WTC11 (cell line): ENCODE results near the gene CAPN2. TPM values are rescaled to one million over a fixed set of nuclear protein-coding genes. Genes with fewer than 3 reads are reported as not detected.

Experiments
- ATAC-seq: fragments of 200-7000 bp; cut with Tn5 transposase; 2 replicates; pipeline ENCODE4 v1.10.0; 2021; ENCODE audit warnings: mild to moderate bottlenecking, moderate library complexity
- CTCF ChIA-PET: fragments of 300-600 bp; sonication (Branson Sonifier 250); formaldehyde crosslinking; loops from one replicate; lab custom pipeline; 2021; ENCODE audit warnings: antibody characterized with exemption; lab: Charles Lee
- POLR2A ChIA-PET: fragments of 350-600 bp; sonication (Branson Sonifier 250); formaldehyde crosslinking; loops from one replicate; lab custom pipeline; 2021; ENCODE audit warnings: antibody characterized with exemption; lab: Charles Lee
- DNase-seq: peaks from one replicate; pipeline ENCODE4 v3.0.0; 2021; ENCODE audit warnings: low spot score
- H3K27ac Mint-ChIP-seq: 2 replicates; pipeline ENCODE4 v1.8.0; 2021; ENCODE audit warnings: mixed read lengths
- H3K27me3 Mint-ChIP-seq: 2 replicates; pipeline ENCODE4 v1.8.0; 2021; ENCODE audit warnings: low read depth, mild to moderate bottlenecking, moderate library complexity, mixed read lengths
- H3K36me3 Mint-ChIP-seq: 2 replicates; pipeline ENCODE4 v1.8.0; 2021; ENCODE audit warnings: mixed read lengths
- H3K4me1 Mint-ChIP-seq: 2 replicates; pipeline ENCODE4 v1.8.0; 2022; ENCODE audit warnings: mixed read lengths
- H3K4me3 Mint-ChIP-seq: 2 replicates; pipeline ENCODE4 v1.8.0; 2021; ENCODE audit warnings: mild to moderate bottlenecking, moderate library complexity, mixed read lengths
- H3K9me3 Mint-ChIP-seq: 2 replicates; pipeline ENCODE4 v1.8.0; 2021; ENCODE audit warnings: mixed read lengths
- AR ChIP-seq: fragments of 250-450 bp; sonication (Bioruptor Pico); IDR thresholded peaks from 2 replicates; pipeline ENCODE4 v1.9.0; 2021; ENCODE audit warnings: mild to moderate bottlenecking
- CBFB ChIP-seq: sonication (generic); formaldehyde crosslinking; IDR thresholded peaks from 2 replicates; pipeline ENCODE4 v1.8.1; 2022; ENCODE audit warnings: mild to moderate bottlenecking, low read depth, missing genetic modification reagents
- EMX1 ChIP-seq: fragments of 250-450 bp; sonication (Bioruptor Pico); IDR thresholded peaks from 2 replicates; pipeline ENCODE4 v1.8.0; 2021; ENCODE audit warnings: mild to moderate bottlenecking
- ERG ChIP-seq: fragments of 250-450 bp; sonication (Bioruptor Pico); IDR thresholded peaks from 2 replicates; pipeline ENCODE4 v1.8.0; 2021; ENCODE audit warnings: mild to moderate bottlenecking
- ESRRA ChIP-seq: sonication (generic); formaldehyde crosslinking; IDR thresholded peaks from 2 replicates; pipeline ENCODE4 v1.8.1; 2022; ENCODE audit warnings: mild to moderate bottlenecking, missing genetic modification reagents, borderline replicate concordance
- FOXK1 ChIP-seq: sonication (generic); formaldehyde crosslinking; IDR thresholded peaks from 2 replicates; pipeline ENCODE4 v1.8.0; 2022; ENCODE audit warnings: mild to moderate bottlenecking, moderate library complexity, missing genetic modification reagents
- MAX ChIP-seq: sonication (generic); formaldehyde crosslinking; IDR thresholded peaks from 2 replicates; pipeline ENCODE4 v1.8.0; 2022; ENCODE audit warnings: mild to moderate bottlenecking, missing genetic modification reagents
- SP1 ChIP-seq: sonication (generic); formaldehyde crosslinking; conservative IDR thresholded peaks from 2 replicates; pipeline ENCODE4 v1.8.1; 2022; ENCODE audit warnings: missing genetic modification reagents
- TEAD1 ChIP-seq: sonication (generic); formaldehyde crosslinking; IDR thresholded peaks from 2 replicates; pipeline ENCODE4 v1.8.0; 2022; ENCODE audit warnings: mild to moderate bottlenecking, missing genetic modification reagents
- USF1 ChIP-seq: sonication (generic); formaldehyde crosslinking; IDR thresholded peaks from 2 replicates; pipeline ENCODE4 v1.8.0; 2022; ENCODE audit warnings: mild to moderate bottlenecking, missing genetic modification reagents
- ZBTB21 ChIP-seq: sonication (generic); formaldehyde crosslinking; IDR thresholded peaks from 2 replicates; pipeline ENCODE4 v1.8.1; 2023; ENCODE audit warnings: mild to moderate bottlenecking, missing genetic modification reagents, borderline replicate concordance
- ZNF121 ChIP-seq: sonication (generic); formaldehyde crosslinking; IDR thresholded peaks from 2 replicates; pipeline ENCODE4 v1.8.0; 2023; ENCODE audit warnings: missing genetic modification reagents
- ZNF138 ChIP-seq: sonication (generic); formaldehyde crosslinking; conservative IDR thresholded peaks from 2 replicates; pipeline ENCODE4 v1.8.1; 2022; ENCODE audit warnings: mild to moderate bottlenecking, moderate library complexity, missing genetic modification reagents
- ZNF317 ChIP-seq: sonication (generic); formaldehyde crosslinking; IDR thresholded peaks from 2 replicates; pipeline ENCODE4 v1.8.1; 2023; ENCODE audit warnings: low read depth, mild to moderate bottlenecking, moderate library complexity, missing genetic modification reagents, borderline replicate concordance
- ZNF416 ChIP-seq: fragments of 250-450 bp; sonication (Bioruptor Pico); IDR thresholded peaks from 2 replicates; pipeline ENCODE4 v1.9.0; 2021; ENCODE audit warnings: mild to moderate bottlenecking, inconsistent platforms
- ZNF671 ChIP-seq: fragments of 250-450 bp; sonication (Bioruptor Pico); IDR thresholded peaks from 2 replicates; pipeline ENCODE4 v1.8.0; 2021; ENCODE audit warnings: mild to moderate bottlenecking
- ZSCAN18 ChIP-seq: fragments of 250-450 bp; sonication (Bioruptor Pico); IDR thresholded peaks from 2 replicates; pipeline ENCODE4 v2.1.2; 2022; ENCODE audit warnings: mild to moderate bottlenecking, moderate library complexity
- total RNA-seq: library from RNA; stranded (reverse); gene quantifications from 3 replicates; pipeline ENCODE4 v1.2.3, GENCODE V29; 2021
- TF ChIP-seq, protein P1 (sequence below): sonication (generic); formaldehyde crosslinking; IDR thresholded peaks from 2 replicates; pipeline ENCODE4 v1.8.1; 2022; ENCODE audit warnings: missing genetic modification reagents, borderline replicate concordance

Gene CAPN2
- total RNA-seq, 1 experiment from 2014 or later = 21.3 TPM

- H3K27ac Mint-ChIP-seq = no peak overlapping the region
- DNase-seq = no peak
- H3K9me3 Mint-ChIP-seq = no peaks in the 10 kb centered on the region
- H3K4me1 Mint-ChIP-seq = peaks cover 21% of the 10 kb centered on the region
- TF ChIP-seq ZNF671 (CRISPR knock-in tag) (no peak), ZNF317 (CRISPR knock-in tag) (no peak), MAX (CRISPR knock-in tag) (no peak), SP1 (CRISPR knock-in tag) (no peak), EMX1 (CRISPR knock-in tag) (no peak), ESRRA (CRISPR knock-in tag) (no peak), TEAD1 (CRISPR knock-in tag) (no peak), CBFB (CRISPR knock-in tag) (no peak), ZNF416 (CRISPR knock-in tag) (no peak), ZNF138 (no peak), AR (CRISPR knock-in tag) (no peak)
- TF ChIP-seq, protein P1, sequence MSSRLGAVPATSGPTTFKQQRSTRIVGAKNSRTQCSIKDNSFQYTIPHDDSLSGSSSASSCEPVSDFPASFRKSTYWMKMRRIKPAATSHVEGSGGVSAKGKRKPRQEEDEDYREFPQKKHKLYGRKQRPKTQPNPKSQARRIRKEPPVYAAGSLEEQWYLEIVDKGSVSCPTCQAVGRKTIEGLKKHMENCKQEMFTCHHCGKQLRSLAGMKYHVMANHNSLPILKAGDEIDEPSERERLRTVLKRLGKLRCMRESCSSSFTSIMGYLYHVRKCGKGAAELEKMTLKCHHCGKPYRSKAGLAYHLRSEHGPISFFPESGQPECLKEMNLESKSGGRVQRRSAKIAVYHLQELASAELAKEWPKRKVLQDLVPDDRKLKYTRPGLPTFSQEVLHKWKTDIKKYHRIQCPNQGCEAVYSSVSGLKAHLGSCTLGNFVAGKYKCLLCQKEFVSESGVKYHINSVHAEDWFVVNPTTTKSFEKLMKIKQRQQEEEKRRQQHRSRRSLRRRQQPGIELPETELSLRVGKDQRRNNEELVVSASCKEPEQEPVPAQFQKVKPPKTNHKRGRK (CRISPR knock-in tag) = no peak
- no peaks in the 10 kb centered on the region for H3K27me3 Mint-ChIP-seq
- CTCF ChIA-PET = interaction anchor here (0.7 to 0.9 kb wide), 2 partner anchors 44 to 294 kb away, joined by 3 to 4 read pairs; partner anchors contain the start of gene CAPN2
- no peak for ATAC-seq
- H3K36me3 Mint-ChIP-seq = no peaks in the 10 kb centered on the region
- POLR2A ChIA-PET = no interaction called here
- H3K4me3 Mint-ChIP-seq = no peak overlapping the region
Observed at GRCh38 chr1:223756806-223757700, 44.7 kb downstream of the CAPN2 start.

DNA sequence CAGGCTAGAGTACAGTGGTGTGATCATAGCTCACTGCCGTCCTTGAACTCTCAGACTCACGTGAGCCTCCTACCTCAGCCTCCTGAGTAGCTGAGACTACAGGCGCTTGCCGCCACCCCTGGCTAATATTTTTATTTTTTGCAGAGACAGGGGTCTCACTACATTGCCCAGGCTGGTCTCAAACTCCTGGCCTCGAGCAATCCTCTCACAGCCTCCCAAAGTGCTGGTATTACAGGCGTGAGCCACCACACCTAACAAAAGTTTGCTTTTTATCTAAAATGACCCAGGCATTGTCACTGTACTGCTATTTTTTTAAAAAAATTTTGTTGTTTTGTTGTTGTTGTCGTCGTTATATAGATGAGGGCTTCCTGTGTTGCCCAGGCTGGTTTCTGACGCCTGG, 46.4 kb downstream of the CAPN2 start:
- Mint-ChIP-seq H3K36me3 (no peaks in the 10 kb centered on the region), H3K27ac (no peak overlapping the region), H3K4me3 (no peak overlapping the region), H3K4me1 (peaks cover 9% of the 10 kb centered on the region), H3K9me3 (no peaks in the 10 kb centered on the region), H3K27me3 (no peaks in the 10 kb centered on the region)
- POLR2A ChIA-PET = no interaction called here
- ATAC-seq = no peak
- CTCF ChIA-PET = interaction anchor here (0.6 to 2.1 kb wide), 6 partner anchors 10 to 81 kb away, joined by 3 to 10 read pairs (median 4); no protein-coding TSS in a partner anchor
- TF ChIP-seq AR (CRISPR knock-in tag) (no peak), ZNF121 (CRISPR knock-in tag) (peak; percentile 63; the same call in 1 of the 2 replicates)
- TF ChIP-seq, all 79 proteins: peak for 1
- no peak for DNase-seq

DNA sequence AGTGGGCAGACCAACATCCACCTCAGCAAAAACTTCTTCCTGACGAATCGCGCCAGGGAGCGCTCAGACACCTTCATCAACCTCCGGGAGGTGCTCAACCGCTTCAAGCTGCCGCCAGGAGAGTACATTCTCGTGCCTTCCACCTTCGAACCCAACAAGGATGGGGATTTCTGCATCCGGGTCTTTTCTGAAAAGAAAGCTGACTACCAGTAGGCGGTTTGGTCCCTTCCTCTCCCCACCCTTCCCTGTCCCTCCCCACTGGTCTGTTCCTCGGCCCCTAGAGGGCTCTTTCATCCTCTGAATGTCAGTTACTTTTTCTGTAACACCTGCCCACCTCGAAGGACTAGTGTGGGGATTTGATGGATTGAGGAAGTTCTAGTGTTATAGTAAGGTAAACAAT, 46.9 kb downstream of the CAPN2 start:
- H3K27ac Mint-ChIP-seq = peak overlapping the region; percentile 67; the same call in 1 of the 2 replicates
- H3K9me3 Mint-ChIP-seq = no peaks in the 10 kb centered on the region
- H3K27me3 Mint-ChIP-seq = no peaks in the 10 kb centered on the region
- ATAC-seq (peak; percentile 90), DNase-seq (peak; percentile 38)
- H3K36me3 Mint-ChIP-seq = no peaks in the 10 kb centered on the region
- CTCF ChIA-PET = interaction anchor here (0.8 to 2.1 kb wide), 8 partner anchors 10 to 61 kb away, joined by 3 to 10 read pairs (median 4); no protein-coding TSS in a partner anchor
- no peak overlapping the region for H3K4me3 Mint-ChIP-seq
- POLR2A ChIA-PET = no interaction called here
- H3K4me1 Mint-ChIP-seq = peaks cover 9% of the 10 kb centered on the region
- no peak for TF ChIP-seq SP1 (CRISPR knock-in tag)
- TF ChIP-seq ZSCAN18 = no peak
- no peak for TF ChIP-seq FOXK1 (CRISPR knock-in tag)
- no peak for TF ChIP-seq ERG (CRISPR knock-in tag)
- no peak for TF ChIP-seq USF1 (CRISPR knock-in tag)
- no peak for TF ChIP-seq MAX (CRISPR knock-in tag)
- TF ChIP-seq ZNF671 (CRISPR knock-in tag) = no peak
- TF ChIP-seq ZBTB21 = no peak
